ENCODE results near the gene GSTO2. TPM values are rescaled to one million over a fixed set of nuclear protein-coding genes. Genes with fewer than 3 reads are reported as not detected.
A peak's percentile ranks its signal among the peaks of the same experiment; 100 is the strongest.

GSTO2 gene
- total and polyA plus RNA-seq, 2 of the 13 experiments (the other 11 are each of a cell fraction or from before 2014, with no cell fraction given), result 2.1 to 7.9 TPM

GRCh38 chr10:104291439-104291951, 22.5 kb downstream of the GSTO2 start (continued):
- TF ChIP-seq ZNF142 (CRISPR knock-in tag; IDR thresholded peaks at IDR 0.05) (no peak), SP140L (CRISPR knock-in tag; IDR thresholded peaks at IDR 0.05; ENCODE audit: borderline replicate concordance) (no peak), TERF1 (CRISPR knock-in tag; IDR thresholded peaks at IDR 0.05) (no peak), IRF1 (CRISPR knock-in tag; IDR thresholded peaks at IDR 0.05; ENCODE audit: low read depth) (no peak), TSC22D2 (CRISPR knock-in tag; IDR thresholded peaks at IDR 0.05; ENCODE audit: borderline replicate concordance) (peak; percentile 79; the same call in 1 of the 2 replicates), PITX1 (CRISPR knock-in tag; IDR thresholded peaks at IDR 0.05) (no peak), ZFP36 (IDR thresholded peaks at IDR 0.05; ENCODE audit: borderline replicate concordance, low read depth, low read length, partially characterized antibody) (no peak), ATAD3A (CRISPR knock-in tag; IDR thresholded peaks at IDR 0.05) (no peak), STAG1 (CRISPR knock-in tag; IDR thresholded peaks at IDR 0.05) (peak; percentile 83), CREM (IDR thresholded peaks at IDR 0.05) (0 out of 2 replicates have a peak, but pooled peaks have one; percentile 43), CREM (CRISPR knock-in tag; IDR thresholded peaks at IDR 0.05) (no peak), JUNB (CRISPR knock-in tag; IDR thresholded peaks at IDR 0.05; ENCODE audit: borderline replicate concordance) (no peak), ZNF749 (CRISPR knock-in tag; IDR thresholded peaks at IDR 0.05; ENCODE audit: borderline replicate concordance) (no peak), GLI4 (CRISPR knock-in tag; IDR thresholded peaks at IDR 0.05; ENCODE audit: borderline replicate concordance) (no peak), HOXA9 (CRISPR knock-in tag; IDR thresholded peaks at IDR 0.05; ENCODE audit: borderline replicate concordance) (no peak)

All from HepG2 (cell line).